Neutrophil (primary cell): Measurements from ENCODE around the gene OR6N1.

Experiments used
- H3K27ac ChIP-seq: fragments of 200-600 bp; sonication (generic); 2 replicates; pipeline ENCODE4 v1.5.1; 2016; ENCODE audit warnings: mild to moderate bottlenecking, moderate library complexity
- H3K27me3 ChIP-seq: fragments of 200-600 bp; sonication (generic); 2 replicates; pipeline ENCODE4 v1.6.0; 2016; ENCODE audit warnings: mild to moderate bottlenecking
- H3K36me3 ChIP-seq: fragments of 200-600 bp; sonication (generic); 2 replicates; pipeline ENCODE4 v1.5.1; 2017
- H3K4me1 ChIP-seq, 2 experiments: fragments of 200-600 bp in 1 of 2; sonication (generic) in 1 of 2; 1 replicate in 1 of 2; 2 replicates in 1 of 2; pipeline versions ENCODE4 v1.5.1 to v1.6.1; 2013 to 2016; ENCODE audit warnings: low read depth in 1 of 2, low read length in 1 of 2, mild to moderate bottlenecking in 1 of 2, moderate library complexity in 1 of 2; ENCODE audit not compliant: control insufficient read depth in 1 of 2, insufficient read depth in 1 of 2
- H3K4me3 ChIP-seq, 2 experiments: fragments of 200-600 bp in 1 of 2; sonication (generic) in 1 of 2; 1 replicate in 1 of 2; 2 replicates in 1 of 2; pipeline ENCODE4 v1.5.1; 2013 to 2016; ENCODE audit warnings: low read depth in 1 of 2, low read length in 1 of 2, mild to moderate bottlenecking in 1 of 2, moderate library complexity in 1 of 2
- H3K9me3 ChIP-seq: fragments of 200-600 bp; sonication (generic); 2 replicates; pipeline ENCODE4 v1.5.1; 2016
- CTCF ChIP-seq: fragments of 200-600 bp; sonication (generic); IDR thresholded peaks from 2 replicates; pipeline ENCODE4 v1.5.1; 2016; ENCODE audit warnings: antibody characterized with exemption

Gene OR6N1

GRCh38 chr1:158771950-158772866 is at the start of gene OR6N1:
Gene OR6N1, minus strand, starts transcription at chr1:158772195. Its CDS starts 5,513 bp downstream, at chr1:158766682.
- Histone ChIP-seq H3K36me3 (peaks cover 16% of the 10 kb centered on the region), H3K4me3 (no peak within 1 kb of the TSS), H3K4me1 (peaks cover 0 to 4% of the 10 kb centered on the region in 2 experiments), H3K9me3 (no peaks in the 10 kb centered on the region), H3K27me3 (no peaks in the 10 kb centered on the region), H3K27ac (no peak within 1 kb of the TSS)
- TF ChIP-seq CTCF: no peak

- no peaks in the 10 kb centered on the region for H3K9me3 ChIP-seq
- H3K27me3 ChIP-seq: no peaks in the 10 kb centered on the region
- peak overlapping the region; percentile 97 for H3K27ac ChIP-seq
- no peak for TF ChIP-seq CTCF
- H3K36me3 ChIP-seq: no peaks in the 10 kb centered on the region
- H3K4me1 ChIP-seq: peaks cover 46 to 51% of the 10 kb centered on the region in 2 experiments
- no peak overlapping the region for H3K4me3 ChIP-seq
Measured at GRCh38 chr1:158821723-158822122, 49.7 kb upstream of the OR6N1 start.

DNA sequence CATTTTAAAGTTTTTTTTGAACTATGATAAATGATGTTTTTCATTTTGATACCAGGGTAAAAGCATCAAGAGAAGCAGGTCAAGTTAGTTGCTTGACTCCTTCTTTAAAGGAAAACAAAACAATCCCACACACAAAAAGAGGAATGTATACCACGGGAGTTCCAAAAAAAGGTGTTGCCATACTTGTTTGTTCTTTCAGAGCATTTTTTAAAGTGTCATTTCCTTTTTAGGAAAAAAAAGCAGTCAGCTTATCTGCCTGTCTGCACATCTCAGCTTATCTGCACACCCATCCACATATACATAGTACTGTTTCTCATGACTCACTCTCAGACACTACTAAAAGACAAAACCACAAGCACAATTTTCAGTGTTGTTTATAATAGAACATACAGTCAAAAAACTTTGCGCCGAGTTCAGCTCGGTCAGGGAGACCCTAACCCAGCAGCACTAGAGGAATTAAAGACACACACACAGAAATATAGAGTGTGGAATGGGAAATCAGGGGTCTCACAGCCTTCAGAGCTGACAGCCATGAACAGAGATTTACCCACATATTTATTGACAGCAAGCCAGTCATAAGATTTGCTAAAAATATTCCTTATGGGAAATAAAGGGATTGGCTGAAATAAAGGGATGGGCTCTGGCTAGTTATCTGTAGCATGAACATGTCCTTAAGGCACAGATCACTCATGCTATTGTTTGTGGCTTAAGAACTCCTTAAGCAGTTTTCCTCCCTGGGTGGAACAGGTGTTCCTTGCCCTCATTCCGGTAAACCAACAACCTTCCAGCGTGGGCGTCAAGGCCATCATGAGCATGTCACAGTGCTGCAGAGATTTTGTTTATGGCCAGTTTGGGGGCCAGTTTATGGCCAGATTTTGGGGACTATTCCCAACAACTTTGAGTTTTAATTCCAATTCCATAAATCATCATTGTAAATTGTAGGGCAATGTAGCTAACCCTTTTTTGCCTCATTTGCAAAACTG is 47.8 kb upstream of the OR6N1 start:
- TF ChIP-seq CTCF: no peak
- H3K27ac ChIP-seq: peak overlapping the region; percentile 97
- H3K4me1 ChIP-seq: peaks cover 66 to 71% of the 10 kb centered on the region in 2 experiments
- no peaks in the 10 kb centered on the region for H3K27me3 ChIP-seq
- peak overlapping the region; percentile 38 to 52 for H3K4me3 ChIP-seq
- H3K36me3 ChIP-seq: no peaks in the 10 kb centered on the region
- no peaks in the 10 kb centered on the region for H3K9me3 ChIP-seq

- no peak for TF ChIP-seq CTCF
- Histone ChIP-seq H3K4me1 (peaks cover 73 to 79% of the 10 kb centered on the region in 2 experiments), H3K9me3 (no peaks in the 10 kb centered on the region), H3K4me3 (peak overlapping the region; percentile 38 to 52), H3K27me3 (no peaks in the 10 kb centered on the region), H3K36me3 (no peaks in the 10 kb centered on the region), H3K27ac (peak overlapping the region; percentile 97)
Measured at GRCh38 chr1:158818975-158819431, 47.0 kb upstream of the OR6N1 start.

- H3K9me3 ChIP-seq: no peaks in the 10 kb centered on the region
- H3K4me3 ChIP-seq: peak overlapping the region; percentile 38 to 52
- peak overlapping the region; percentile 97 for H3K27ac ChIP-seq
- H3K36me3 ChIP-seq: no peaks in the 10 kb centered on the region
- no peak for TF ChIP-seq CTCF
- H3K4me1 ChIP-seq: peaks cover 77 to 83% of the 10 kb centered on the region in 2 experiments
- no peaks in the 10 kb centered on the region for H3K27me3 ChIP-seq
Measured at GRCh38 chr1:158818560-158818959, 46.6 kb upstream of the OR6N1 start.
